ENCODE data around the gene CALCOCO1. TPM values are rescaled to one million over a fixed set of nuclear protein-coding genes. Genes with fewer than 3 reads are reported as not detected.
A peak's percentile ranks its signal among the peaks of the same experiment; 100 is the strongest.
"Not testable (repeated sequence)": the region's sequence is repeated elsewhere in the genome, so short reads cannot be mapped to it uniquely, and the experiment has no call there.

The CALCOCO1 gene
- total RNA-seq, 1 donor from 2014 or later, result 44.9 TPM

DNA sequence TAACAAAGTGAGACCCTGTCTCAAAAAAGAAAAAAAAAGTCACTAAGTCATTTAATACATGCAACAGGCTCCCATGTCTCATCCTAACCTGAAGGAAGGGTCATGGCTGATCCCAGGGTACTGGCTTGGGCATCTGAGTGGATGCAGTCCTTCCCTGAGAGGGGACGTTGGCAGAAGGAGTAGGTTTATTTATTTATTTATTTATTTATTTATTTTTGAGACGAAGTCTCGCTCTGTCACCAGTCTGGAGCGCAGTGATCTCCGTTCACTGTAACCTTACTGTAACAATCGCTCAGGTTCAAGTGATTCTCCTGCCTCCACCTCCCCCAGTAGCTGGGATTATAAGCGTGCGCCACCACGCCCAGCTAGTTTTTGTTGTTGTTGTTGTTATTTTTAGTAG lies 7.2 kb upstream of the CALCOCO1 start:
- no peak for DNase-seq (ENCODE audit: low read depth in 2 of 2)

DNA sequence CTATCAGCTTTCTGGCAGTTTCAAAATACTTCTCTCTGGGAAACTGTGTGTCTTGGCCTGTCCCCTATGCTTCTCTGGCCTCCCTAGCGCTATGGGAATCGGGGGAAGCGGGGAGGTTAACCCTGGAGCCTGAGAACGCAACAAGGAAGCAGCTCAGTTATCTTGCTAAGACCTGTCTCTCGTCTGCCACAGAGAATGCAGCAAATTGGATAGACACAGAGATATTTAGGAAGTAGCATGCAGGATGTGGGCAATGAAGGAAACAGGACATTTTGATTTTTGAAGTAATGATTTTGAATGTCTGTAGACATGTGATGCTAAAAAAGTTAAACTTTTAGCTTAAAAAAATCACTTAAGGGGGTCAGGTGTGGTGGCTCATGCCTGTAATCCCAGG lies 6.6 kb upstream of the CALCOCO1 start:
- DNase-seq (ENCODE audit: low read depth in 2 of 2), result no peak

- DNase-seq (ENCODE audit: low read depth in 2 of 2), result peak in 1 of 2 donors; percentile 43
These were observed 6.0 kb upstream of the CALCOCO1 start for GRCh38 chr12:53733051-53733806.

GRCh38 chr12:53729644-53730043 lies 2.4 kb upstream of the CALCOCO1 start:
- DNase-seq (ENCODE audit: low read depth in 2 of 2), result no peak

GRCh38 chr12:53728206-53728605 lies 954 bp upstream of the CALCOCO1 start:
- DNase-seq (ENCODE audit: low read depth in 2 of 2), result no peak

- peak in 1 of 2 donors; percentile 50 for DNase-seq (ENCODE audit: low read depth in 2 of 2)
These were observed 324 bp downstream of the CALCOCO1 start for GRCh38 chr12:53726946-53727309.

- peak; percentile 27 to 49 for DNase-seq (ENCODE audit: low read depth in 2 of 2)
These were observed 911 bp downstream of the CALCOCO1 start for GRCh38 chr12:53726341-53726740.

DNA sequence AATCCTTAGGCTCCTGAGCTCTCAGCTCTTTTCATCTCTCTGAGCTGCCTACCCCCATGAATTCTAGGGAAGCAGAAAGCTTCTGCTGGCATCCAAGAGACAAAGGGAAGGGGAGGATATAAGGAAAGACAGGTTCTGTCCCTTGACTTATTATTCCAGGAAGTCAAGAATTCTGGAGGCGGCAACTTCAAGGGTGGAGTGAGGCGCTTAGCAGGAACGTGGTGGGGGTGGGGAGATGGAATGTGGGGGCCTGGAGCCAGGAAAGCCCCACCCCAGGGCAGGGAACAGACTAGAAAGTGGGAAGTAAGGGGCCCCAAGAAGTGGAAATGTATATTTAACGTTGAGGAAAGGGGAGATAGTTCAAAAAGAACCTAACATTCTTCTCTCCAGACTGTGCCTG lies 1.4 kb downstream of the CALCOCO1 start:
- no peak for DNase-seq (ENCODE audit: low read depth in 2 of 2)

- no peak for DNase-seq (ENCODE audit: low read depth in 2 of 2)
These were observed 4.7 kb downstream of the CALCOCO1 start for GRCh38 chr12:53722450-53723041.

DNA sequence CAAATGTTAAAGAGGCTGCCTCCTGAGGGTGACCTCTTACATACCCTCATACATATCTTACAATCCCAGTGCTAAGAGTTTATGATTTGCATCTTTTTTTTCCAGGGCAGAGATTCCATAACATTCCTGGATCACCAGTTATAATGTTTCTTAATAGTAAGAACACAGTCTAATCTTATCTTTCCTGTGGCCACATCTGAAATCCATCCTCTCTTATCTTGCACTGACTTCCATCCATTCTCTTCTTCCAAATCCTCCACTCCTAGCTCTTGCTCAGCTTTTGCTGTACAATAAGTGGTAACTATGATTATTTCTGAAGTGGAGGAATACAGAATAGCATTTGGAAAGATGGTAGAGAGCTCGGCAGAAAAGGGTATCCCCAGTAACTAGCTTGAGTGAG lies 6.3 kb downstream of the CALCOCO1 start:
- DNase-seq (ENCODE audit: low read depth in 2 of 2), result no peak

GRCh38 chr12:53719649-53720048 lies 7.6 kb downstream of the CALCOCO1 start:
- DNase-seq (ENCODE audit: low read depth in 2 of 2), result no peak

GRCh38 chr12:53718567-53718966 lies 8.7 kb downstream of the CALCOCO1 start:
- DNase-seq (ENCODE audit: low read depth in 2 of 2), result not testable (repeated sequence)

GRCh38 chr12:53717319-53717718 lies 9.9 kb downstream of the CALCOCO1 start:
- DNase-seq (ENCODE audit: low read depth in 2 of 2), result no peak

GRCh38 chr12:53714004-53714403 lies 13.2 kb downstream of the CALCOCO1 start:
- no peak for DNase-seq (ENCODE audit: low read depth in 2 of 2)

DNA sequence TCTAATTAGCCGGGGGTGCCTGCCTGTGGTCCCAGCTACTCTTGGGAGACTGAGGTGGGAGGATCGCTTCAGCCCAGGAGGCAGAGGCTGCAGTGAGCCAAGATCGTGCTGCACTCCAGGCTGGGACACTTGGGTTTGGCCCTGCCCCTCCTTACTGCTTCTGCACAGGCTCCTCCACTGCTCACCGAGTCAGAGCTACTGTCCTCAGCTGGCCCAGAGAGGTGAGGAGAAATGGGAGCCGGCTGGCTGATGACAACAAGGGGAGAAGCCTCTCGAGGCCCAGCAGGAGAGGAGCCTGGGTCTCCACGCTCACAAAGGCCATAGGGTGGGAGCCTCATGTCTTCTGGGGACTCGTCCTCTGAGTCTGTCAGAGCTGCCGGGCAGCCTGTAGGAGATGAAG lies 13.7 kb downstream of the CALCOCO1 start:
- DNase-seq (ENCODE audit: low read depth in 2 of 2), result no peak

GRCh38 chr12:53712059-53712643 lies 15.1 kb downstream of the CALCOCO1 start:
- DNase-seq (ENCODE audit: low read depth in 2 of 2), result no peak

DNA sequence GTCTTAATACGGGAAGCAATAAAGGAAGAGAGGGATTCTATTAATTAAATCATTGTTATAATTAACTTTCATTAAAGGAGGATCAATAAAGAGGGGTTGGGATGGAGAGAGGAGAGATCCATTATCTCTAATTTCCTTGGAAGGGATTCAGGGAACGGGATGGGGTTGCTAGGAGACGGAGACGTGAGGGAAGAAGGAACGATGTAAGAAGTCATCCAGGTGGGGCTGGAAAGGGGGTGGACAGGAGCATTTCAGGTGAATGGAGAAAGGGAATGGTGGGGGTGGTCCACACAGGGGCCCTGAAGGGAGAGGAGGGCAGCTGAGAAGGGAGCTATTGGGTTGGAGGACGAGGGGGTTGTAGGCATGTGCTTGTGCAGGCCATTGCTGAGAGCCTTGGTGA lies 17.2 kb downstream of the CALCOCO1 start:
- no peak for DNase-seq (ENCODE audit: low read depth in 2 of 2)

DNA sequence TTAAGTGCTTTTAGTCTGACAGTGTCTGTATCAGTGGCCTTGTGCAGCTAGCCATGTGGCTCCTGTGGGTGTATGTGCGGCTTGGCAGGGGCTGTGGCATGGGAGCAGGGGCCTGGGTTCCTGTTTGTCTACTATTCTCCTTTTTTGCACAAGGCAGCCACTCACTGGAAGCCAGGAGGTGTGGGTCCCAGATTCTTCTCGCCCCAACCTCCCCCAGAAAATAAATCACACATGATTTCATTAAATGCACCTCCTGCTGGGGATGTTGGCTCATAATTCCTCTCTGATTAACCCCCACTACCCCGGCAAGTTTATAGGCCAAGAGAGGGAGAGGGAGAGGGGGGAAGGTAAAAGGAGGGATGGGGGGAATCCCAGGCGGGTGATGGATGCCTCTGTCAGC lies 17.6 kb downstream of the CALCOCO1 start:
- DNase-seq (ENCODE audit: low read depth in 2 of 2), result no peak

DNA sequence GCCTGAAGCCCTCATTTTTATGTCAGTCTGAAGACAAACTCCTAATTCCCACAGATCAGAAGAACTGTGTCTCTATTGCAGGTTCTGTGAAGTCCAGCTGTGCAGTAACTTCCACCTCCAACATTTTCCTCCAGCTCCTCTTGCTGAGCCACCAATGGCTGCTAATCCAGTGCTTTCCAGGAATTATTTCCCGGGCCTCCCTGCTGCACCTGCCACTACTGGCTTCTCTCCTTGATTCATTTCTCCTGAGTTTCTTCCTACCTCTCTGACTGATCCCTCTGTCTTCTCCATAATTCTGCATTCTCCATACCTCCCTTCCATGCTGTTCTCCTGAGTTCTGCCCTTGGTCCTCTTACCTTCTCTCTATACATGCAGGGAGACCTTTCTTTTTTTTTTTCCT lies 21.2 kb downstream of the CALCOCO1 start:
- DNase-seq (ENCODE audit: low read depth in 2 of 2), result no peak

DNA sequence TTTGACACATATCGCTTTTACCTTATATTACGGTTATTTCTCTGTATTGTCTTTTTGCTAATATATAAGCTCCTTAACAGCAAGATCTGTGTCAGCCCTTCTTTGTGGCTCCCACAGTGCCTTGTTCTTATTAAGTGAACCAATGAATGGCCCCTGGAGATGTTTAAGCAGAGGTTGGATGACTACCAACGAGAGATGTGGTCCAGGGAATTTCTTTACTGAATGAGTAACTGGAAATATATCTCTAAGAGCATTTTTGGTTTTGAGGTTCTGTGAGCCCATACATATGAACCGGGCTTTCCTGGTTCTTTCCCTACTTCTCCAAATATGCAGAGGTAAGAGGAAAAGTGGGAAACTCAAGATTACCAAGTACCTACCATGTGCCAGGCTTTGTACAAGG lies 23.5 kb downstream of the CALCOCO1 start:
- no peak for DNase-seq (ENCODE audit: low read depth in 2 of 2)

GRCh38 chr12:53701518-53702264 lies 25.6 kb downstream of the CALCOCO1 start:
- DNase-seq (ENCODE audit: low read depth in 2 of 2), result peak; percentile 36 to 64

DNA sequence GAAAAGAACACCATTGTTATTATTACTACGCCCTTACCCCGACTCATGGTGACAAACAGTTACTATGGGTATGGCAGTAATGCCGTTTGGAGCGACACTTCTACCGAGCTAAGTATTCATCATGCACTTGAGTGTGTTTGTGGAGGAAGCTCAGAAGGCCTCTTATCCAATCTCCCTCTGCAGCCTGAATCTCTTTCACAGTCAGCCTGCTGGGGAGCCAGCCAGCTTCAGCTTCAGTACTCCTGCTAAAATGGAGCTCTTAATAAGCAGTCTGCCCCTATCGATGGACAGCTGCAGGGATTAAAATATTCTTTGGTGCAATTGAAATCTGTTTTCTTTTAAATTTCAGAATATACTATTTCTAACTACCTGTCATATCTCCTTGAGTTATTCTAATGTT lies 26.7 kb downstream of the CALCOCO1 start:
- no peak for DNase-seq (ENCODE audit: low read depth in 2 of 2)

All from dermis microvascular lymphatic vessel endothelial cell (primary cell).